Tibial artery (tissue), 4 donors: Measurements from ENCODE around the gene GNG4.
A peak's percentile ranks its signal among the peaks of the same experiment; 100 is the strongest.

ENCODE experiments used
- DNase-seq, 2 donors: peaks; one replicate each; pipeline ENCODE4 v3.0.0-alpha.2; 2019
- H3K27ac ChIP-seq, 2 donors: fragments of 200-600 bp; sonication (generic) in 1 of 2; 1 replicate in 1 of 2; 2 replicates in 1 of 2; pipeline ENCODE4 v1.5.1; 2018 to 2019; ENCODE audit warnings: mild to moderate bottlenecking in 1 of 2
- H3K27me3 ChIP-seq, 2 donors: fragments of 200-600 bp; sonication (generic) in 1 of 2; one replicate each; pipeline versions ENCODE4 v1.5.1 to v1.6.0; 2016 to 2019
- H3K36me3 ChIP-seq, 3 donors: fragments of 200-600 bp; sonication (generic) in 2 of 3; one replicate each; pipeline ENCODE4 v1.5.1; 2016 to 2019; ENCODE audit warnings: mild to moderate bottlenecking in 2 of 3
- H3K4me1 ChIP-seq, 4 donors: fragments of 200-600 bp; sonication (generic) in 2 of 4; 1 replicate in 3 of 4; 2 replicates in 1 of 4; pipeline ENCODE4 v1.5.1; 2016 to 2019
- H3K4me3 ChIP-seq, 2 donors: fragments of 200-600 bp; sonication (generic) in 1 of 2; 1 replicate in 1 of 2; 2 replicates in 1 of 2; pipeline ENCODE4 v1.5.1; 2018 to 2019; ENCODE audit warnings: mild to moderate bottlenecking in 2 of 2
- H3K9me3 ChIP-seq, 3 donors: fragments of 200-600 bp; sonication (generic) in 1 of 3; one replicate each; pipeline ENCODE4 v1.5.1; 2016 to 2019
- CTCF ChIP-seq, 2 experiments: fragments of 200-600 bp in 1 of 2; fragments of 450-650 bp in 1 of 2; IDR thresholded peaks; one replicate each; pipeline ENCODE4 v1.5.1; 2017 to 2019; ENCODE audit warnings: antibody characterized with exemption in 2 of 2, mild to moderate bottlenecking in 1 of 2, moderate library complexity in 1 of 2
- intact Hi-C: fragments of 100-400 bp; cut with DNase I; formaldehyde crosslinking; loops from one replicate; pipeline ENCODE4 v1.15.0; 2023; ENCODE audit warnings: low total_unique reads

The GNG4 gene

GRCh38 chr1:235515844-235516512 lies 133.6 kb downstream of the GNG4 start:
- Histone ChIP-seq H3K4me3 (no peak overlapping the region), H3K27ac (no peak overlapping the region), H3K9me3 (no peaks in the 10 kb centered on the region), H3K27me3 (no peaks in the 10 kb centered on the region), H3K4me1 (no peaks in the 10 kb centered on the region), H3K36me3 (no peaks in the 10 kb centered on the region)
- no peak for TF ChIP-seq CTCF (IDR thresholded peaks at IDR 0.05)
- intact Hi-C loops, result no loop called here
- DNase-seq, result no peak

GRCh38 chr1:235513495-235514366 lies 135.9 kb downstream of the GNG4 start:
- peak; percentile 80 to 91 for TF ChIP-seq CTCF (IDR thresholded peaks at IDR 0.05)
- Histone ChIP-seq H3K27me3 (no peaks in the 10 kb centered on the region), H3K9me3 (no peaks in the 10 kb centered on the region), H3K4me3 (no peak overlapping the region), H3K36me3 (no peaks in the 10 kb centered on the region), H3K4me1 (no peaks in the 10 kb centered on the region), H3K27ac (no peak overlapping the region)
- intact Hi-C loops, result no loop called here
- no peak for DNase-seq

- Histone ChIP-seq H3K27me3 (no peaks in the 10 kb centered on the region), H3K4me1 (no peaks in the 10 kb centered on the region), H3K9me3 (no peaks in the 10 kb centered on the region), H3K27ac (no peak overlapping the region), H3K4me3 (no peak overlapping the region), H3K36me3 (no peaks in the 10 kb centered on the region)
- DNase-seq, result no peak
- intact Hi-C loops, result no loop called here
- no peak for TF ChIP-seq CTCF (IDR thresholded peaks at IDR 0.05)
Measured at GRCh38 chr1:235511470-235512240, 137.9 kb downstream of the GNG4 start.

GRCh38 chr1:235510823-235511222 lies 138.8 kb downstream of the GNG4 start:
- Histone ChIP-seq H3K36me3 (no peaks in the 10 kb centered on the region), H3K27ac (no peak overlapping the region), H3K27me3 (no peaks in the 10 kb centered on the region), H3K4me1 (peaks cover 0 to 3% (median 1%) of the 10 kb centered on the region in 4 donors), H3K9me3 (no peaks in the 10 kb centered on the region), H3K4me3 (no peak overlapping the region)
- intact Hi-C loops, result no loop called here
- no peak for TF ChIP-seq CTCF (IDR thresholded peaks at IDR 0.05)
- no peak for DNase-seq

GRCh38 chr1:235507623-235508022 lies 142.0 kb downstream of the GNG4 start:
- Histone ChIP-seq H3K27me3 (no peaks in the 10 kb centered on the region), H3K4me3 (no peak overlapping the region), H3K4me1 (peaks cover 0 to 11% (median 4%) of the 10 kb centered on the region in 4 donors), H3K27ac (no peak overlapping the region), H3K9me3 (no peaks in the 10 kb centered on the region), H3K36me3 (no peaks in the 10 kb centered on the region)
- no peak for TF ChIP-seq CTCF (IDR thresholded peaks at IDR 0.05)
- intact Hi-C loops, result no loop called here
- DNase-seq, result no peak
